B cell (primary cell): ENCODE results near the gene ANXA4.

ENCODE experiments used
- EZH2 ChIP-seq: IDR thresholded peaks from 2 replicates; pipeline ENCODE4 v1.6.1; 2012; ENCODE audit warnings: borderline replicate concordance, low read depth, mild to moderate bottlenecking, moderate library complexity, low read length; ENCODE audit not compliant: insufficient read depth, poor library complexity, severe bottlenecking
- TF ChIP-seq, protein P1 (sequence below): fragments of 200-600 bp; IDR thresholded peaks from one replicate; pipeline ENCODE4 v1.8.0; 2022; ENCODE audit warnings: antibody characterized with exemption, mild to moderate bottlenecking

DNA sequence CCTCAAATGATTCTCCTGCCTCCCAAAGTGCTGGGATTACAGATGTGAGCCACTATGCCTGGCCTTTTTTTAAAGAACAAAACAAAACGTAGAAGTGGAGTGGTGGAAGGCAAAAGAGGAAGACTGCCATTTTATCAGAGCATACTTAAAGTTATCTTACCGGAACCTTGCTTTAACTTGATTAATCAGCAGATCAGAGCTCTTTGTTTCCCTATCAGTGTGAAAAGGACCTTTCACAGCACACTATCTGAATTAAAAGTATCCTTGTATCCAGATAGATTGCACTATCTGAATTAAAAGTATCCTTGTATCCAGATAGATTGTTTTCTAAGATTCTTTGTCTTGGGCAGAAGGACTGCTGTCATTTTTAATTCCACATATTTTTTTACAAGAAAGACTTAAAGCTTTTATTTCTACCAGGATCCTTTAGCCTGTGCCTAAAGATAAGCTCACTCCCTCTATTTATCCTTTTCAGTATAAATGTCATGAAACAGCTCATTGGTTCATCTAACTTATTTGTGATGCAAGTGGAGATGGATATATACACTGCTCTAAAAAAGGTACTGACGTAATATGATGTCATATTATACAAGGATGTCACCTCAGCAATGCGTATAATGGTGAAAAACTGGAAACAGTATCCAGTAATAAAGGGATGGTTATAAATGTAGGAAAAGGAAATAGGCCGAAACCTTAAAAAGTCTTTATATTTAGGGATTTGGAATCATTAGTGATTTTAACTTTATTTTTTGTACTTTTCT is 105.3 kb downstream of the ANXA4 start:
- TF ChIP-seq, protein P1, sequence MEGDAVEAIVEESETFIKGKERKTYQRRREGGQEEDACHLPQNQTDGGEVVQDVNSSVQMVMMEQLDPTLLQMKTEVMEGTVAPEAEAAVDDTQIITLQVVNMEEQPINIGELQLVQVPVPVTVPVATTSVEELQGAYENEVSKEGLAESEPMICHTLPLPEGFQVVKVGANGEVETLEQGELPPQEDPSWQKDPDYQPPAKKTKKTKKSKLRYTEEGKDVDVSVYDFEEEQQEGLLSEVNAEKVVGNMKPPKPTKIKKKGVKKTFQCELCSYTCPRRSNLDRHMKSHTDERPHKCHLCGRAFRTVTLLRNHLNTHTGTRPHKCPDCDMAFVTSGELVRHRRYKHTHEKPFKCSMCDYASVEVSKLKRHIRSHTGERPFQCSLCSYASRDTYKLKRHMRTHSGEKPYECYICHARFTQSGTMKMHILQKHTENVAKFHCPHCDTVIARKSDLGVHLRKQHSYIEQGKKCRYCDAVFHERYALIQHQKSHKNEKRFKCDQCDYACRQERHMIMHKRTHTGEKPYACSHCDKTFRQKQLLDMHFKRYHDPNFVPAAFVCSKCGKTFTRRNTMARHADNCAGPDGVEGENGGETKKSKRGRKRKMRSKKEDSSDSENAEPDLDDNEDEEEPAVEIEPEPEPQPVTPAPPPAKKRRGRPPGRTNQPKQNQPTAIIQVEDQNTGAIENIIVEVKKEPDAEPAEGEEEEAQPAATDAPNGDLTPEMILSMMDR: no peak
- no peak for TF ChIP-seq EZH2
